Effector CD4-positive, alpha-beta T cell (primary cell): ENCODE results near the gene BICRA.

Experiments
- DNase-seq: peaks from one replicate; pipeline ENCODE4 v3.0.0-alpha.2; 2020

BICRA gene

GRCh38 chr19:47752440-47753211 lies 143.7 kb downstream of the BICRA start:
- DNase-seq: no peak
